Measurements from ENCODE around the gene SERPINA1. TPM values are rescaled to one million over a fixed set of nuclear protein-coding genes. Genes with fewer than 3 reads are reported as not detected.

Gene SERPINA1
- total RNA-seq, 1 donor from 2014 or later = 4.4 TPM

DNA sequence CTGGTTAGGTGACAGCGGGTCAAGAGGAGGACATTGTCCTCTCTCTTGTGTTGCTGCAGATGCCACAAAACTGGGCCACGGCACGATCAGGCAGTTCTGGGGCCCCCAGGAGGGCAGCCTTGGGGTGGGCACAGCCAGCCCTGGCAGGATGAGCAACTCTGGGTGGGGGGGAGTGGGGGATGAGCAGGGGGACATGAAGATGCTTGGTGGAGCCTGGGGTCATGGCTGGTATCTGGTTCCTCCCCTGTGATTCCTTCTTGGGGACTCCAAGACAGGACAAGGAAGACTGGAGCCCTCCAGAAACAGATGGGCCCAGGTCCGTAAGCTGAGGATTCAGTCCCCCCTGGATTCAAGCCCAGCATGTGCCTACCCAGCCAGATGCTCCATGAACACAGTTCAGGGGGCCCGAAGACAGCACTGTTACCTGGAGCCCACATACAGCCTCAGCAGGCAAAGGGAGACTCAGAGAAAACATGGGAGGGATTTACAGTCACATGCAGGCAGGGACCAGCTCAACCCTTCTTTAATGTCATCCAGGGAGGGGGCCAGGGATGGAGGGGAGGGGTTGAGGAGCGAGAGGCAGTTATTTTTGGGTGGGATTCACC lies 10.4 kb downstream of the SERPINA1 start:
- Histone ChIP-seq H3K27ac (replicated peaks) (no peak overlapping the region), H3K27me3 (ENCODE audit: low read depth) (peaks cover 69% of the 10 kb centered on the region), H3K9me3 (replicated peaks) (no peaks in the 10 kb centered on the region), H3K36me3 (no peaks in the 10 kb centered on the region), H3K4me3 (no peak overlapping the region), H3K4me1 (no peaks in the 10 kb centered on the region)
- no peak for TF ChIP-seq CTCF (IDR thresholded peaks at IDR 0.05; ENCODE audit: borderline replicate concordance)
- intact Hi-C loops (cut with micrococcal nuclease) = no loop called here
- DNase-seq = no peak

GRCh38 chr14:94376976-94377865 lies 11.2 kb downstream of the SERPINA1 start:
- no peak for TF ChIP-seq CTCF (IDR thresholded peaks at IDR 0.05; ENCODE audit: borderline replicate concordance)
- DNase-seq = no peak
- Histone ChIP-seq H3K4me3 (no peak overlapping the region), H3K9me3 (replicated peaks) (no peaks in the 10 kb centered on the region), H3K4me1 (no peaks in the 10 kb centered on the region), H3K27me3 (ENCODE audit: low read depth) (peaks cover 77% of the 10 kb centered on the region), H3K36me3 (no peaks in the 10 kb centered on the region), H3K27ac (replicated peaks) (no peak overlapping the region)
- intact Hi-C loops (cut with micrococcal nuclease) = no loop called here

DNA sequence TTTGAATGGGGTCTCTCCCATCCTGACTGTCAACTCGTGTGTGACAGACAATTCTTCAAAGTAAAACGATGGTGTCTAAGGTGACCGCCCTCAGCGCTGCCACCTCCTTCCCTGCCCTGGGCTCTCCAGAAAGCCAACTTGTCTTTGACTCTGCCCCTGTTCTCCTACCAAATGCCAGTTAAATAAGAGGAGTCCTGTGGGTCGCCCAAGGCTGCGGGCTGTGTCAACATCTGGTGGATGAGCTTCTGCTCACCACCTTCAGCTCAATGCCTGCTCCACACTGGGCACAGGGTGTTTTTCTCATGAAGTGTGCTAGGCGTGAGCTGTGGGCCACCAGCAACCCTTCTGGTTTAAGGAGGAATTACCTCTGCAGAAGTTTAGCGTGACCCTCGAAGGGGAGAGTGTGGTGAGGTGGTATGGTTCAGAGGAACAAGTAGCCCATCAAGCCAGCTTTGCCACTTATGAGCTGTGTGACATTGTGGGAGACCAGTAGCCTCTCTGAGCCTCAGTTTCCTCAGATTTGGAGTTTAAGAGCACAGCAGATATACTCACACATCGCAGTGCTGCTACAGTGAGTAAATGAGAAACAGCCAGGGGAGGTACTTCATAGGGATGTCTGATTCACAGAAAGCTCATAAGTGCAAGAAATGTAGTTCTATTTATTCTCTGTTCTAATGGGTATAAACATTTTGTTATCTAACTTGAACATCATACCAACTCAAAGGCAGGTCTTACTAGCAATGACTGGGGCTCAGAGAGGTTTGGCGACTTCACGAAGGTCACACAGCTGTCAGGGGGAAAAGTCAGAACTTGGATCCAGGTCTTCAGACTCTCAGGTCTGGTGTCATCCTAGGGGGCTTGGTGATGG lies 12.1 kb downstream of the SERPINA1 start:
- intact Hi-C loops (cut with micrococcal nuclease) = no loop called here
- H3K27me3 ChIP-seq (ENCODE audit: low read depth) = peaks cover 81% of the 10 kb centered on the region
- DNase-seq = no peak
- no peaks in the 10 kb centered on the region for H3K4me1 ChIP-seq
- no peak overlapping the region for H3K4me3 ChIP-seq
- no peaks in the 10 kb centered on the region for H3K9me3 ChIP-seq (replicated peaks)
- no peaks in the 10 kb centered on the region for H3K36me3 ChIP-seq
- TF ChIP-seq CTCF (IDR thresholded peaks at IDR 0.05; ENCODE audit: borderline replicate concordance) = no peak
- no peak overlapping the region for H3K27ac ChIP-seq (replicated peaks)

DNA sequence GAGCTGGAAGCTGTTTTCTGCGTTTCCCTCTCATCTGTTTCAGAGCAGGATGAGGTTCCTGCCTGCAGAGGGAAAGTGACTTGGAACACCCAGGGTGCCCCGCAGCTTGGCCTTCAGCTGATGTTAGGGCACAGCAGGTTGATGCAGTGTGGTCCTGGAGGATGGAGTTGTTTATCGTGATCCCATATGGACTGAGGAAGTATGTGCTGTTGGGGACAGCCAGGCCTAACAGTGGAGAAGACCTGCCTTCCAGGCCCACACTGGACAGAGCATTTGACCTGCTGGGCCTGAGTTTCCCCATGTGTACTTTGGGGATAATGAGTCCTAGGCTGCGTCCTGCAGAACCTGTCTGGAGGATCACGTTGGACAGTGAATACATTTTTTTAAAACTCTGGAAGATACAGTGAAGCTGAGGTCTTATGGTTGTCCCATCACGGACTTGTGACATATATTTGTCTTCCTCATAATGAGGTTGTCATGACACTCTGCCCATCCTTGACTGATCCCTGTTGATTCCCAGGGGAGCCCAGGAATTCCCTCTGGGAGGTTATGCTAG lies 12.8 kb downstream of the SERPINA1 start:
- no peak for DNase-seq
- H3K27ac ChIP-seq (replicated peaks) = no peak overlapping the region
- intact Hi-C loops (cut with micrococcal nuclease) = no loop called here
- no peaks in the 10 kb centered on the region for H3K9me3 ChIP-seq (replicated peaks)
- peaks cover 78% of the 10 kb centered on the region for H3K27me3 ChIP-seq (ENCODE audit: low read depth)
- no peaks in the 10 kb centered on the region for H3K4me1 ChIP-seq
- H3K36me3 ChIP-seq = no peaks in the 10 kb centered on the region
- H3K4me3 ChIP-seq = no peak overlapping the region
- TF ChIP-seq CTCF (IDR thresholded peaks at IDR 0.05; ENCODE audit: borderline replicate concordance) = no peak

DNA sequence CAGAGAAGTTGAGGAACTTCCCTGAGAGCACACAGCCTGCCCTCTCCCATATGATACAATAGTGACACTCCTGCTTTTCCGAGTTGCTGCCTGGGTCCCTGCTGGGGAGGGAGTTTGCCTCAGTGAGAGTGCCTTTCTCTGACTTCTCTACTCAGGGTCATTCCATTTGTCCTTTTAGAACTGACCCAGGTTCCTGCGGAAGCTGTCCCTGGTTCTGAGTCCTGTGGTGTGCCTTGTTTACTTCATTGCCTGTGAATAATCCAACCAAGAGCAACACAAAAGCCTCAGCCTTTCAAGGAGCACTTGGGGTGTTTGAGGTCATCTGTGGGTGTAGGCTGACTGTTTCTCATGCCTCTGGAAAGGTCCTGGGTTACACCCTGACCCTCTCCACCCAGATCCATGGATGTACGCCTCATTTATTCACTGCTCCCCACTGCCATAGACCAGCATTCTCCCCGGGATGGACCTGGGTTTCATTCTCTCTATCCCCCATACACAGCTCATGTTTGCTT lies 13.6 kb downstream of the SERPINA1 start:
- H3K27me3 ChIP-seq (ENCODE audit: low read depth) = peaks cover 76% of the 10 kb centered on the region
- H3K27ac ChIP-seq (replicated peaks) = no peak overlapping the region
- H3K4me1 ChIP-seq = no peaks in the 10 kb centered on the region
- no peak overlapping the region for H3K4me3 ChIP-seq
- intact Hi-C loops (cut with micrococcal nuclease) = no loop called here
- no peak for DNase-seq
- no peaks in the 10 kb centered on the region for H3K9me3 ChIP-seq (replicated peaks)
- H3K36me3 ChIP-seq = no peaks in the 10 kb centered on the region
- TF ChIP-seq CTCF (IDR thresholded peaks at IDR 0.05; ENCODE audit: borderline replicate concordance) = no peak

Data from left ventricle myocardium inferior (tissue), 1 donor.